Heart right ventricle (tissue), 16 donors: Measurements from ENCODE around the gene ANKRD52. TPM values are rescaled to one million over a fixed set of nuclear protein-coding genes. Genes with fewer than 3 reads are reported as not detected.
A peak's percentile ranks its signal among the peaks of the same experiment; 100 is the strongest.

Experiments
- ATAC-seq, 8 donors: fragments of 200-7000 bp; cut with Tn5 transposase; one replicate each; pipeline ENCODE4 v1.9.1; 2020; ENCODE audit warnings: mild to moderate bottlenecking in 8 of 8, moderate library complexity in 8 of 8, moderate number of reproducible peaks in 1 of 8
- DNase-seq, 2 donors: peaks; one replicate each; pipeline ENCODE4 v3.0.0-alpha.2; 2020
- H3K27ac ChIP-seq, 10 donors: fragments of 200-600 bp; sonication (generic) in 2 of 10; one replicate each; pipeline versions ENCODE4 v1.5.0 to v1.8.0; 2020 to 2022; ENCODE audit warnings: mild to moderate bottlenecking in 3 of 10
- H3K27me3 ChIP-seq, 7 donors: fragments of 200-600 bp; one replicate each; pipeline ENCODE4 v1.8.0; 2021 to 2022; ENCODE audit warnings: mild to moderate bottlenecking in 2 of 7
- H3K36me3 ChIP-seq, 9 donors: fragments of 200-600 bp; sonication (generic) in 1 of 9; one replicate each; pipeline versions ENCODE4 v1.5.0 to v1.8.0; 2020 to 2022; ENCODE audit warnings: mild to moderate bottlenecking in 2 of 9
- H3K4me1 ChIP-seq, 9 donors: fragments of 200-600 bp; sonication (generic) in 1 of 9; one replicate each; pipeline versions ENCODE4 v1.5.0 to v1.8.0; 2020 to 2022; ENCODE audit warnings: mild to moderate bottlenecking in 4 of 9
- H3K4me3 ChIP-seq, 10 donors: fragments of 200-600 bp; sonication (generic) in 2 of 10; one replicate each; pipeline versions ENCODE4 v1.5.0 to v1.8.0; 2020 to 2022; ENCODE audit warnings: mild to moderate bottlenecking in 7 of 10, moderate library complexity in 2 of 10
- H3K9me3 ChIP-seq, 11 donors: fragments of 200-600 bp in 10 of 11; sonication (generic) in 2 of 11; one replicate each; pipeline versions ENCODE4 v1.5.0 to v1.8.0; 2013 to 2022; ENCODE audit warnings: mild to moderate bottlenecking in 2 of 11, control low read depth in 1 of 11, moderate library complexity in 1 of 11
- CTCF ChIP-seq, 9 donors: fragments of 200-600 bp; sonication (generic) in 2 of 9; IDR thresholded peaks; one replicate each; pipeline versions ENCODE4 v1.5.0 to v1.8.0; 2021 to 2022; ENCODE audit warnings: antibody characterized with exemption in 9 of 9, mild to moderate bottlenecking in 5 of 9, moderate library complexity in 1 of 9
- WGBS, 2 donors: extraction: QIAGEN DNeasy Blood & Tissue Kit; methylation state at CpG; one replicate each; pipeline ENCODE4 v1.1.7; 2013; ENCODE audit warnings: inconsistent platforms in 1 of 2; 5-methylcytosine and 5-hydroxymethylcytosine counted together
- intact Hi-C, 10 donors: fragments of 100-400 bp; cut with DNase I; formaldehyde crosslinking; loops; one replicate each; pipeline versions ENCODE4 v1.11.1 to v1.14.2; 2022
- polyA plus RNA-seq, 2 donors: library from polyadenylated mRNA; stranded (reverse); fragments of 200-250 nt; gene quantifications; one replicate each; pipeline ENCODE4 v1.2.3, GENCODE V29; 2013
- total RNA-seq, 10 donors: library from RNA; stranded (reverse); fragmentation: NEBNext Ultra II Directional in 3 of 10; extraction: Animal tissue kit (Norgen Biotek cat#: 25700) in 3 of 10; gene quantifications; one replicate each; pipeline versions ENCODE4 v1.2.1 to v1.2.4, GENCODE V29; 2021 to 2023
- donor health status: Arrhythmogenic right ventricular cardiomyopathy.
- donor health status: ischemic (EF 13 %, LVEDD 7.1; RV severe dilation, severe dysfunction).
- donor health status: healthy with polysubstance abuse.
- donor health status: DM: no; HTN: yes; CAD: no.
- donor health status: DM: no; HTN: no; CAD: no.
- donor health status: ischemic (EF 25% LVEDD 6.9; RV normal size, moderate dysfunction).
- donor health status: ischemic (EF 25% LVEDD 5.7; RV mildly dilated, moderate dysfunction).
- donor health status: healthy.
- donor health status: DM: yes; HTN: yes; CAD: no.
- donor health status: Ischemic cardiomyopathy.
- donor health status: ischemic (EF 35%, LVEDD 5.7; RV mildly dilated, moderate dysfunction).
- donor health status: nonischemic (EF 11% LVEDD 7.7; RV severe dilation, severe dysfunction).
- donor health status: DM: yes; HTN: yes; CAD: no.
- donor health status: PGD.
- donor health status: ischemic (EF 29% LVEDD 5.4; RV normal size, mild dysfunction).
- donor health status: nonischemic (EF 23%, LVEDD 6.1; RV moderate dilation, normal function).

ANKRD52 gene
- total and polyA plus RNA-seq, 12 donors = 10.2 to 30.9 (median 24.6) TPM

GRCh38 chr12:56298828-56299227 is 40.6 kb upstream of the ANKRD52 start:
- intact Hi-C loops = no loop called here
- ATAC-seq (no peak), DNase-seq (no peak)
- H3K36me3 ChIP-seq = peaks cover 0 to 54% (median 4%) of the 10 kb centered on the region in 9 donors
- H3K27me3 ChIP-seq = no peaks in the 10 kb centered on the region
- H3K9me3 ChIP-seq = no peaks in the 10 kb centered on the region
- H3K4me1 ChIP-seq = peaks cover 19 to 83% (median 64%) of the 10 kb centered on the region in 9 donors
- 65 to 66% methylated on average over 5 of the region's 5 CpGs for WGBS, 2 donors
- peak overlapping the region; percentile 68 to 99 (median 84) for H3K4me3 ChIP-seq
- H3K27ac ChIP-seq = peak overlapping the region in 9 of 10 donors; percentile 94 to 100 (median 97)
- no peak for TF ChIP-seq CTCF (IDR thresholded peaks at IDR 0.05)

GRCh38 chr12:56297400-56297799 is 39.2 kb upstream of the ANKRD52 start:
- Histone ChIP-seq H3K27ac (peak overlapping the region in 3 of 10 donors; percentile 46 to 100 (median 97)), H3K4me3 (no peak overlapping the region), H3K36me3 (peaks cover 0 to 54% (median 4%) of the 10 kb centered on the region in 9 donors), H3K27me3 (no peaks in the 10 kb centered on the region), H3K4me1 (peaks cover 19 to 87% (median 71%) of the 10 kb centered on the region in 9 donors), H3K9me3 (no peaks in the 10 kb centered on the region)
- DNase-seq = no peak
- intact Hi-C loops = no loop called here
- no peak for ATAC-seq
- no peak for TF ChIP-seq CTCF (IDR thresholded peaks at IDR 0.05)
- WGBS, 2 donors = 90 to 94% methylated on average over 8 of the region's 8 CpGs

GRCh38 chr12:56296295-56296694 is 38.1 kb upstream of the ANKRD52 start:
- H3K27ac ChIP-seq = peak overlapping the region in 1 of 10 donors; percentile 25
- DNase-seq (no peak), ATAC-seq (no peak)
- no peak for TF ChIP-seq CTCF (IDR thresholded peaks at IDR 0.05)
- H3K27me3 ChIP-seq = no peaks in the 10 kb centered on the region
- no peaks in the 10 kb centered on the region for H3K9me3 ChIP-seq
- WGBS, 2 donors = 69 to 80% methylated on average over 5 of the region's 5 CpGs
- H3K4me1 ChIP-seq = peaks cover 17 to 88% (median 68%) of the 10 kb centered on the region in 9 donors
- intact Hi-C loops = no loop called here
- peaks cover 0 to 65% (median 8%) of the 10 kb centered on the region in 9 donors for H3K36me3 ChIP-seq
- H3K4me3 ChIP-seq = no peak overlapping the region

GRCh38 chr12:56293795-56294194 is 35.6 kb upstream of the ANKRD52 start:
- H3K27me3 ChIP-seq = no peaks in the 10 kb centered on the region
- H3K36me3 ChIP-seq = peaks cover 0 to 90% (median 9%) of the 10 kb centered on the region in 9 donors
- no peaks in the 10 kb centered on the region for H3K9me3 ChIP-seq
- DNase-seq = no peak
- no peak overlapping the region for H3K4me3 ChIP-seq
- 53 to 66% methylated on average over 5 of the region's 5 CpGs for WGBS, 2 donors
- intact Hi-C loops = loop anchor here in 1 of 10 donors (2.0 kb wide), 1 partner anchor 27 kb away; the partner anchor contains the start of gene COQ10A
- H3K4me1 ChIP-seq = peaks cover 11 to 77% (median 58%) of the 10 kb centered on the region in 9 donors
- H3K27ac ChIP-seq = peak overlapping the region in 4 of 10 donors; percentile 9 to 37 (median 26)
- ATAC-seq = peak in 2 of 8 donors; percentile 34 to 55
- no peak for TF ChIP-seq CTCF (IDR thresholded peaks at IDR 0.05)
